Adrenal gland (tissue), 19 donors: ENCODE data around the gene PSMD3. TPM values are rescaled to one million over a fixed set of nuclear protein-coding genes. Genes with fewer than 3 reads are reported as not detected.

Experiments used
- DNase-seq, 7 donors: peaks; one replicate each; pipeline ENCODE4 v3.0.0-alpha.2; 2019 to 2020
- H3K27ac ChIP-seq, 5 donors: fragments of 200-600 bp; sonication (generic) in 4 of 5; 1 replicate in 3 of 5; 2 replicates in 2 of 5; pipeline versions ENCODE4 v1.5.1 to v1.8.0; 2016 to 2020; ENCODE audit warnings: mild to moderate bottlenecking in 1 of 5
- H3K27me3 ChIP-seq: fragments of 200-600 bp; 2 replicates; pipeline ENCODE4 v1.8.0; 2021
- H3K36me3 ChIP-seq, 2 donors: fragments of 200-600 bp; replicated peaks in 1 of 2; 1 replicate in 1 of 2; 2 replicates in 1 of 2; pipeline versions ENCODE4 v1.5.1 to v1.8.0; 2018 to 2022
- H3K4me1 ChIP-seq, 2 donors: fragments of 200-600 bp; replicated peaks in 1 of 2; 1 replicate in 1 of 2; 2 replicates in 1 of 2; pipeline versions ENCODE4 v1.5.1 to v1.8.0; 2018 to 2021
- H3K4me3 ChIP-seq, 4 donors: fragments of 200-600 bp; sonication (generic) in 3 of 4; one replicate each; pipeline ENCODE4 v1.5.1; 2016 to 2018
- H3K9me3 ChIP-seq, 3 donors: fragments of 200-600 bp; sonication (generic) in 1 of 3; replicated peaks in 1 of 3; 1 replicate in 2 of 3; 2 replicates in 1 of 3; pipeline versions ENCODE4 v1.5.1 to v1.8.0; 2016 to 2021
- CTCF ChIP-seq, 6 experiments: fragments of 450-650 bp in 4 of 6; fragments of 200-600 bp in 2 of 6; sonication (generic) in 1 of 6; IDR thresholded peaks; 1 replicate in 5 of 6; 2 replicates in 1 of 6; pipeline versions ENCODE4 v1.5.1 to v1.8.0; 2016 to 2021; ENCODE audit warnings: antibody characterized with exemption in 6 of 6, mild to moderate bottlenecking in 2 of 6, moderate library complexity in 1 of 6
- POLR2A ChIP-seq, 2 donors: fragments of 450-650 bp; IDR thresholded peaks; one replicate each; pipeline ENCODE4 v1.6.1; 2017; ENCODE audit warnings: antibody characterized with exemption in 2 of 2, mild to moderate bottlenecking in 2 of 2, moderate library complexity in 1 of 2
- WGBS, 4 donors: extraction: QIAGEN DNeasy Blood & Tissue Kit in 2 of 4; methylation state at CpG; one replicate each; pipeline versions ENCODE4 v1.1.5 to v1.1.7; 2013 to 2017; 5-methylcytosine and 5-hydroxymethylcytosine counted together
- intact Hi-C, 2 donors: fragments of 100-400 bp; cut with DNase I; formaldehyde crosslinking; loops; one replicate each; pipeline versions ENCODE4 v1.14.1 to v1.15.0; 2022 to 2023
- long read RNA-seq, 10 donors: library from polyadenylated mRNA in 3 of 10; unstranded in 2 of 10; stranded (forward) in 1 of 10; transcript quantifications; one replicate each; pipeline ENCODE4 v2.0.0 and lab custom pipeline, GENCODE V29; 2021 to 2026
- polyA plus RNA-seq, 3 donors: library from polyadenylated mRNA; stranded (reverse); fragments of 200-250 nt in 2 of 3; fragments of 350-450 nt in 1 of 3; fragmentation: Illumina TruSeq in 1 of 3; extraction: RNeasy Lipid Tissue Mini Kit (QIAGEN cat#74804) in 1 of 3; gene quantifications; one replicate each; pipeline ENCODE4 v1.2.3, GENCODE V29; 2013 to 2014
- total RNA-seq, 9 donors: library from RNA; depleted of rRNA in 4 of 9; stranded (reverse); fragments of >200 nt in 4 of 9; fragments of 120-200 nt in 1 of 9; fragmentation: NEBNext Ultra II Directional in 1 of 9; extraction: Animal tissue kit (Norgen Biotek cat#: 25700) in 1 of 9; gene quantifications; one replicate each; pipeline versions ENCODE4 v1.1.0 to v1.2.4, GENCODE V29; 2013 to 2023
- donor health status: healthy with polysubstance abuse.
- donor health status: Bipolar disorder and iron deficiency.
- donor health status: DM: yes; HTN: yes; CAD: no.
- donor health status: DM: no; HTN: no; CAD: no.
- donor health status: DM: no; HTN: no; CAD: no.
- donor health status: DM: yes; HTN: yes; CAD: no.

PSMD3 gene
- total RNA-seq (100 to 1,000 TPM in 4 of 9 donors, 10 to 100 TPM in 5; 78.8 to 123 (median 98.2) TPM), polyA plus RNA-seq (100 to 1,000 TPM in 1 of 3 donors, 10 to 100 TPM in 2; 42.8 to 109 (median 54.5) TPM)
- long read RNA-seq, donor 1, transcript PSMD3-201 (12 exons, 2,158 nt), result major isoform, 32 of 84 reads
- long read RNA-seq, donor 1, partial matches to known transcripts, result 51 of 84 reads
- long read RNA-seq, donor 1, other reads (novel, unspliced or antisense), result 0 of 84 reads
- long read RNA-seq, donor 2, transcript PSMD3-201 (12 exons, 2,158 nt), result major isoform, 34 of 79 reads
- long read RNA-seq, donor 2, partial matches to known transcripts, result 45 of 79 reads
- long read RNA-seq, donor 2, other reads (novel, unspliced or antisense), result 0 of 79 reads
- long read RNA-seq, donor 3, transcript PSMD3-201 (12 exons, 2,158 nt), result major isoform, 22 of 28 reads
- long read RNA-seq, donor 3, partial matches to known transcripts, result 6 of 28 reads
- long read RNA-seq, donor 3, other reads (novel, unspliced or antisense), result 0 of 28 reads
- long read RNA-seq, donor 4, transcript PSMD3-201 (12 exons, 2,158 nt), result major isoform, 24 of 31 reads
- long read RNA-seq, donor 4, partial matches to known transcripts, result 6 of 31 reads
- long read RNA-seq, donor 4, other reads (novel, unspliced or antisense), result 1 of 31 reads
- long read RNA-seq, donor 5, transcript PSMD3-201 (12 exons, 2,158 nt), result major isoform, 191 of 211 reads
- long read RNA-seq, donor 5, partial matches to known transcripts, result 9 of 211 reads
- long read RNA-seq, donor 5, other reads (novel, unspliced or antisense), result 11 of 211 reads
- long read RNA-seq, donor 6, transcript PSMD3-201 (12 exons, 2,158 nt), result major isoform, 9 of 17 reads
- long read RNA-seq, donor 6, partial matches to known transcripts, result 6 of 17 reads
- long read RNA-seq, donor 6, other reads (novel, unspliced or antisense), result 2 of 17 reads
- long read RNA-seq, donor 7, transcript PSMD3-201 (12 exons, 2,158 nt), result major isoform, 11 of 51 reads
- long read RNA-seq, donor 7, partial matches to known transcripts, result 39 of 51 reads
- long read RNA-seq, donor 7, other reads (novel, unspliced or antisense), result 0 of 51 reads
- long read RNA-seq, donor 8, transcript PSMD3-201 (12 exons, 2,158 nt), result major isoform, 55 of 103 reads
- long read RNA-seq, donor 8, partial matches to known transcripts, result 47 of 103 reads
- long read RNA-seq, donor 8, other reads (novel, unspliced or antisense), result 0 of 103 reads
- long read RNA-seq, donor 9, transcript PSMD3-201 (12 exons, 2,158 nt), result major isoform, 16 of 28 reads
- long read RNA-seq, donor 9, partial matches to known transcripts, result 11 of 28 reads
- long read RNA-seq, donor 9, other reads (novel, unspliced or antisense), result 0 of 28 reads
- long read RNA-seq, donor 10, transcript PSMD3-201 (12 exons, 2,158 nt), result major isoform, 7 of 53 reads
- long read RNA-seq, donor 10, partial matches to known transcripts, result 44 of 53 reads
- long read RNA-seq, donor 10, other reads (novel, unspliced or antisense), result 0 of 53 reads

- 0% methylated on average over 12 to 84 of the region's 84 CpGs for WGBS, 4 donors
- Histone ChIP-seq H3K4me1 (peaks cover 11 to 26% of the 10 kb centered on the region in 2 donors), H3K27me3 (no peaks in the 10 kb centered on the region), H3K27ac (peak within 1 kb of the TSS; percentile 50 to 91 (median 88)), H3K9me3 (no peaks in the 10 kb centered on the region), H3K36me3 (peaks cover 0 to 15% of the 10 kb centered on the region in 2 donors), H3K4me3 (peak within 1 kb of the TSS; percentile 75 to 88 (median 79))
- DNase-seq, result peak; percentile 97 to 100 (median 99)
- intact Hi-C loops, result loop anchor here in 1 of 2 donors (10.0 kb wide), 1 partner anchor 64 kb away; no protein-coding TSS in a partner anchor
- TF ChIP-seq CTCF (IDR thresholded peaks at IDR 0.05) (peak; percentile 50 to 96 (median 92)), POLR2A (IDR thresholded peaks at IDR 0.05) (peak; percentile 78 to 91)
These were observed at the start of gene PSMD3 for GRCh38 chr17:39980351-39981206. Gene PSMD3, plus strand, starts transcription at chr17:39980807. Its CDS starts 164 bp downstream, at chr17:39980971.

GRCh38 chr17:39933912-39934311 lies 46.7 kb upstream of the PSMD3 start:
- intact Hi-C loops, result no loop called here
- 65 to 79% (median 74%) methylated on average over 4 to 5 of the region's 5 CpGs for WGBS, 4 donors
- Histone ChIP-seq H3K36me3 (no peaks in the 10 kb centered on the region), H3K4me3 (no peak overlapping the region), H3K9me3 (no peaks in the 10 kb centered on the region), H3K4me1 (peaks cover 1 to 11% of the 10 kb centered on the region in 2 donors), H3K27me3 (peaks cover 4% of the 10 kb centered on the region), H3K27ac (no peak overlapping the region)
- no peak for TF ChIP-seq POLR2A (IDR thresholded peaks at IDR 0.05)
- TF ChIP-seq CTCF (IDR thresholded peaks at IDR 0.05), result no peak
- no peak for DNase-seq

- intact Hi-C loops, result no loop called here
- WGBS, 4 donors, result 70 to 78% (median 76%) methylated on average over 5 of the region's 5 CpGs
These were observed 46.3 kb upstream of the PSMD3 start for GRCh38 chr17:39934324-39934723.

More at GRCh38 chr17:39934324-39934723, 46.3 kb upstream of the PSMD3 start:
- Histone ChIP-seq H3K4me1 (peaks cover 0 to 7% of the 10 kb centered on the region in 2 donors), H3K27ac (no peak overlapping the region), H3K27me3 (peaks cover 4% of the 10 kb centered on the region), H3K4me3 (no peak overlapping the region), H3K36me3 (no peaks in the 10 kb centered on the region), H3K9me3 (no peaks in the 10 kb centered on the region)
- TF ChIP-seq CTCF (IDR thresholded peaks at IDR 0.05) (no peak), POLR2A (IDR thresholded peaks at IDR 0.05) (no peak)
- DNase-seq, result no peak
